ENCODE data around the gene LCE5A. TPM values are rescaled to one million over a fixed set of nuclear protein-coding genes. Genes with fewer than 3 reads are reported as not detected.

LCE5A gene
- polyA plus RNA-seq, 1 donor from 2014 or later, result not detected

- H3K79me2 ChIP-seq (replicated peaks; ENCODE audit: insufficient read depth, low read length), result no peaks in the 10 kb centered on the region
- H3K27me3 ChIP-seq (ENCODE audit: insufficient read depth, low read depth, low read length), result no peaks in the 10 kb centered on the region
- no peaks in the 10 kb centered on the region for H4K20me1 ChIP-seq (ENCODE audit: insufficient read depth)
- peaks cover 7% of the 10 kb centered on the region for H3K9me3 ChIP-seq (ENCODE audit: low read length)
- H2AFZ ChIP-seq (ENCODE audit: low read depth, low read length), result no peak overlapping the region
- no peak overlapping the region for H3K4me3 ChIP-seq (ENCODE audit: low read length)
- no peaks in the 10 kb centered on the region for H3K36me3 ChIP-seq (ENCODE audit: insufficient read depth, low read length)
- H3K27ac ChIP-seq (ENCODE audit: low read length), result no peak overlapping the region
- H3K4me2 ChIP-seq (ENCODE audit: low read length), result no peak overlapping the region
- H3K9me2 ChIP-seq (ENCODE audit: insufficient read depth, low read length), result no peaks in the 10 kb centered on the region
- no peaks in the 10 kb centered on the region for H3F3A ChIP-seq (ENCODE audit: insufficient read depth, low read length, poor library complexity, severe bottlenecking)
- TF ChIP-seq TAF1 (IDR thresholded peaks at IDR 0.05; ENCODE audit: low read depth) (no peak), POLR2AphosphoS5 (IDR thresholded peaks at IDR 0.05) (no peak), EP300 (conservative IDR thresholded peaks at IDR 0.05; ENCODE audit: poor library complexity, severe bottlenecking) (no peak)
- no peak overlapping the region for H3K9ac ChIP-seq (ENCODE audit: low read length)
Observed at GRCh38 chr1:152497273-152497672, 13.3 kb upstream of the LCE5A start.

GRCh38 chr1:152501704-152502103, 8.9 kb upstream of the LCE5A start:
- H3K4me2 ChIP-seq (ENCODE audit: low read length), result no peak overlapping the region
- no peak overlapping the region for H2AFZ ChIP-seq (ENCODE audit: low read depth, low read length)
- TF ChIP-seq EZH2 (IDR thresholded peaks at IDR 0.05; ENCODE audit: borderline replicate concordance, insufficient read depth, low read length, poor library complexity, severe bottlenecking), result no peak
- no peak for TF ChIP-seq EP300 (conservative IDR thresholded peaks at IDR 0.05; ENCODE audit: poor library complexity, severe bottlenecking)
- TF ChIP-seq, protein P1, sequence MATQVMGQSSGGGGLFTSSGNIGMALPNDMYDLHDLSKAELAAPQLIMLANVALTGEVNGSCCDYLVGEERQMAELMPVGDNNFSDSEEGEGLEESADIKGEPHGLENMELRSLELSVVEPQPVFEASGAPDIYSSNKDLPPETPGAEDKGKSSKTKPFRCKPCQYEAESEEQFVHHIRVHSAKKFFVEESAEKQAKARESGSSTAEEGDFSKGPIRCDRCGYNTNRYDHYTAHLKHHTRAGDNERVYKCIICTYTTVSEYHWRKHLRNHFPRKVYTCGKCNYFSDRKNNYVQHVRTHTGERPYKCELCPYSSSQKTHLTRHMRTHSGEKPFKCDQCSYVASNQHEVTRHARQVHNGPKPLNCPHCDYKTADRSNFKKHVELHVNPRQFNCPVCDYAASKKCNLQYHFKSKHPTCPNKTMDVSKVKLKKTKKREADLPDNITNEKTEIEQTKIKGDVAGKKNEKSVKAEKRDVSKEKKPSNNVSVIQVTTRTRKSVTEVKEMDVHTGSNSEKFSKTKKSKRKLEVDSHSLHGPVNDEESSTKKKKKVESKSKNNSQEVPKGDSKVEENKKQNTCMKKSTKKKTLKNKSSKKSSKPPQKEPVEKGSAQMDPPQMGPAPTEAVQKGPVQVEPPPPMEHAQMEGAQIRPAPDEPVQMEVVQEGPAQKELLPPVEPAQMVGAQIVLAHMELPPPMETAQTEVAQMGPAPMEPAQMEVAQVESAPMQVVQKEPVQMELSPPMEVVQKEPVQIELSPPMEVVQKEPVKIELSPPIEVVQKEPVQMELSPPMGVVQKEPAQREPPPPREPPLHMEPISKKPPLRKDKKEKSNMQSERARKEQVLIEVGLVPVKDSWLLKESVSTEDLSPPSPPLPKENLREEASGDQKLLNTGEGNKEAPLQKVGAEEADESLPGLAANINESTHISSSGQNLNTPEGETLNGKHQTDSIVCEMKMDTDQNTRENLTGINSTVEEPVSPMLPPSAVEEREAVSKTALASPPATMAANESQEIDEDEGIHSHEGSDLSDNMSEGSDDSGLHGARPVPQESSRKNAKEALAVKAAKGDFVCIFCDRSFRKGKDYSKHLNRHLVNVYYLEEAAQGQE (IDR thresholded peaks at IDR 0.05; ENCODE audit: borderline replicate concordance), result no peak
- no peak for TF ChIP-seq SMC3 (conservative IDR thresholded peaks at IDR 0.05; ENCODE audit: poor library complexity)
- no peak for TF ChIP-seq TAF1 (IDR thresholded peaks at IDR 0.05; ENCODE audit: low read depth)
- TF ChIP-seq MXI1 (conservative IDR thresholded peaks at IDR 0.05; ENCODE audit: poor library complexity, severe bottlenecking), result no peak
- TF ChIP-seq, protein P2, sequence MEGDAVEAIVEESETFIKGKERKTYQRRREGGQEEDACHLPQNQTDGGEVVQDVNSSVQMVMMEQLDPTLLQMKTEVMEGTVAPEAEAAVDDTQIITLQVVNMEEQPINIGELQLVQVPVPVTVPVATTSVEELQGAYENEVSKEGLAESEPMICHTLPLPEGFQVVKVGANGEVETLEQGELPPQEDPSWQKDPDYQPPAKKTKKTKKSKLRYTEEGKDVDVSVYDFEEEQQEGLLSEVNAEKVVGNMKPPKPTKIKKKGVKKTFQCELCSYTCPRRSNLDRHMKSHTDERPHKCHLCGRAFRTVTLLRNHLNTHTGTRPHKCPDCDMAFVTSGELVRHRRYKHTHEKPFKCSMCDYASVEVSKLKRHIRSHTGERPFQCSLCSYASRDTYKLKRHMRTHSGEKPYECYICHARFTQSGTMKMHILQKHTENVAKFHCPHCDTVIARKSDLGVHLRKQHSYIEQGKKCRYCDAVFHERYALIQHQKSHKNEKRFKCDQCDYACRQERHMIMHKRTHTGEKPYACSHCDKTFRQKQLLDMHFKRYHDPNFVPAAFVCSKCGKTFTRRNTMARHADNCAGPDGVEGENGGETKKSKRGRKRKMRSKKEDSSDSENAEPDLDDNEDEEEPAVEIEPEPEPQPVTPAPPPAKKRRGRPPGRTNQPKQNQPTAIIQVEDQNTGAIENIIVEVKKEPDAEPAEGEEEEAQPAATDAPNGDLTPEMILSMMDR (IDR thresholded peaks at IDR 0.05; ENCODE audit: poor library complexity, severe bottlenecking), result no peak
- no peak for TF ChIP-seq RAD21 (conservative IDR thresholded peaks at IDR 0.05)
- TF ChIP-seq POLR2AphosphoS5 (IDR thresholded peaks at IDR 0.05), result no peak
- H4K20me1 ChIP-seq (ENCODE audit: insufficient read depth), result no peaks in the 10 kb centered on the region
- H3K36me3 ChIP-seq (ENCODE audit: insufficient read depth, low read length), result no peaks in the 10 kb centered on the region
- H3K4me3 ChIP-seq (ENCODE audit: low read length), result no peak overlapping the region
- no peaks in the 10 kb centered on the region for H3K79me2 ChIP-seq (replicated peaks; ENCODE audit: insufficient read depth, low read length)
- H3F3A ChIP-seq (ENCODE audit: insufficient read depth, low read length, poor library complexity, severe bottlenecking), result no peaks in the 10 kb centered on the region
- peaks cover 7% of the 10 kb centered on the region for H3K9me3 ChIP-seq (ENCODE audit: low read length)
- no peak overlapping the region for H3K27ac ChIP-seq (ENCODE audit: low read length)
- no peak overlapping the region for H3K9ac ChIP-seq (ENCODE audit: low read length)
- no peaks in the 10 kb centered on the region for H3K27me3 ChIP-seq (ENCODE audit: insufficient read depth, low read depth, low read length)
- H3K9me2 ChIP-seq (ENCODE audit: insufficient read depth, low read length), result no peaks in the 10 kb centered on the region
